HepG2 (cell line): ENCODE measurements around the gene ZNF865. TPM values are rescaled to one million over a fixed set of nuclear protein-coding genes. Genes with fewer than 3 reads are reported as not detected.
A peak's percentile ranks its signal among the peaks of the same experiment; 100 is the strongest.

Experiments
- ARID4A ChIP-seq: sonication (generic); formaldehyde crosslinking; IDR thresholded peaks from 2 replicates; pipeline ENCODE4 v1.5.0; 2020; ENCODE audit warnings: mild to moderate bottlenecking, missing genetic modification reagents, borderline replicate concordance
- FOXA3 ChIP-seq: IDR thresholded peaks from 2 replicates; pipeline ENCODE4 v1.6.1; 2016; ENCODE audit warnings: missing genetic modification reagents, missing compliant biosample characterization
- JARID2 ChIP-seq: sonication (generic); formaldehyde crosslinking; IDR thresholded peaks from 2 replicates; pipeline ENCODE4 v1.8.1; 2023; ENCODE audit warnings: missing genetic modification reagents, inconsistent platforms; ENCODE audit not compliant: insufficient replicate concordance
- JDP2 ChIP-seq: sonication (generic); formaldehyde crosslinking; IDR thresholded peaks from 2 replicates; pipeline ENCODE4 v1.8.1; 2022; ENCODE audit warnings: missing genetic modification reagents, borderline replicate concordance
- KDM5B ChIP-seq: sonication (generic); formaldehyde crosslinking; IDR thresholded peaks from 2 replicates; pipeline ENCODE4 v1.4.0; 2020; ENCODE audit warnings: missing genetic modification reagents, mild to moderate bottlenecking, borderline replicate concordance
- MAF1 ChIP-seq: sonication (generic); formaldehyde crosslinking; IDR thresholded peaks from 2 replicates; pipeline ENCODE4 v1.5.0; 2020; ENCODE audit warnings: missing genetic modification reagents, borderline replicate concordance
- SP5 ChIP-seq: IDR thresholded peaks from 2 replicates; pipeline ENCODE4 v1.6.1; 2016; ENCODE audit warnings: low read depth, borderline replicate concordance
- TOPORS ChIP-seq: sonication (generic); formaldehyde crosslinking; IDR thresholded peaks from 2 replicates; pipeline ENCODE4 v1.8.0; 2023; ENCODE audit warnings: mild to moderate bottlenecking, missing genetic modification reagents
- YEATS2 ChIP-seq: sonication (generic); formaldehyde crosslinking; IDR thresholded peaks from 2 replicates; pipeline ENCODE4 v1.4.0; 2020; ENCODE audit warnings: missing genetic modification reagents, borderline replicate concordance
- ZC3H13 ChIP-seq: sonication (generic); formaldehyde crosslinking; IDR thresholded peaks from 2 replicates; pipeline ENCODE4 v1.8.1; 2023; ENCODE audit warnings: mild to moderate bottlenecking, missing genetic modification reagents, moderate library complexity
- ZNF160 ChIP-seq: sonication (generic); formaldehyde crosslinking; IDR thresholded peaks from 2 replicates; pipeline ENCODE4 v1.8.0; 2022; ENCODE audit warnings: mild to moderate bottlenecking, inconsistent platforms, missing genetic modification reagents
- ZNF263 ChIP-seq: sonication (generic); formaldehyde crosslinking; IDR thresholded peaks from 2 replicates; pipeline ENCODE4 v1.4.0; 2020; ENCODE audit warnings: missing genetic modification reagents
- ZNF275 ChIP-seq: sonication (generic); formaldehyde crosslinking; IDR thresholded peaks from 2 replicates; pipeline ENCODE4 v1.8.0; 2022; ENCODE audit warnings: missing genetic modification reagents, mild to moderate bottlenecking, inconsistent platforms, borderline replicate concordance
- ZNF318 ChIP-seq: sonication (generic); formaldehyde crosslinking; IDR thresholded peaks from 2 replicates; pipeline ENCODE4 v1.4.0; 2020; ENCODE audit warnings: mild to moderate bottlenecking, missing genetic modification reagents
- ZNF567 ChIP-seq: sonication (generic); formaldehyde crosslinking; IDR thresholded peaks from 2 replicates; pipeline ENCODE4 v1.8.1; 2023; ENCODE audit warnings: mild to moderate bottlenecking, missing genetic modification reagents, borderline replicate concordance
- ZNF670 ChIP-seq: sonication (generic); formaldehyde crosslinking; IDR thresholded peaks from 2 replicates; pipeline ENCODE4 v1.8.0; 2022; ENCODE audit warnings: mild to moderate bottlenecking, missing genetic modification reagents, borderline replicate concordance
- polyA plus RNA-seq, 8 experiments: library from polyadenylated mRNA; depleted of rRNA in 3 of 8; stranded (reverse) in 7 of 8; unstranded in 1 of 8; fragments of >200 nt; fragmentation: Illumina TruSeq in 4 of 8; extraction: Trizol in 4 of 8; gene quantifications; 2 replicates each; pipeline versions ENCODE4 v1.2.1 to v1.2.3, GENCODE V29; 2011 to 2016; ENCODE audit warnings: low read depth in 4 of 8, missing spikeins in 1 of 8, mixed read lengths in 1 of 8; ENCODE audit not compliant: insufficient read depth in 1 of 8
- total RNA-seq, 5 experiments: library from RNA; depleted of rRNA; stranded (reverse); fragments of >200 nt; fragmentation: Illumina TruSeq; extraction: Trizol; gene quantifications; 2 replicates each; pipeline ENCODE4 v1.2.3, GENCODE V29; 2016; ENCODE audit warnings: low read depth in 1 of 5

ZNF865 gene
- total and polyA plus RNA-seq, 2 of the 13 experiments (the other 11 are each of a cell fraction or from before 2014, with no cell fraction given), result 0.93 to 1.0 TPM

- TF ChIP-seq ARID4A (CRISPR knock-in tag), result 0 out of 2 replicates have a peak, but pooled peaks have one; percentile 36
- TF ChIP-seq JARID2 (CRISPR knock-in tag), result no peak
- no peak for TF ChIP-seq JDP2 (CRISPR knock-in tag)
- TF ChIP-seq ZNF318, result no peak
- TF ChIP-seq ZNF670 (CRISPR knock-in tag), result no peak; the same call in none of the 2 replicates
- no peak for TF ChIP-seq ZNF567 (CRISPR knock-in tag)
- no peak for TF ChIP-seq TOPORS (CRISPR knock-in tag)
- TF ChIP-seq ZNF263 (CRISPR knock-in tag), result peak; percentile 24; the same call in 1 of the 2 replicates
- TF ChIP-seq ZNF275 (CRISPR knock-in tag), result peak; percentile 4; the same call in 1 of the 2 replicates
- peak; percentile 32; the same call in 1 of the 2 replicates for TF ChIP-seq KDM5B (CRISPR knock-in tag)
- peak; percentile 79 for TF ChIP-seq SP5 (CRISPR knock-in tag)
- peak; percentile 14; the same call in 1 of the 2 replicates for TF ChIP-seq FOXA3 (CRISPR knock-in tag)
- TF ChIP-seq MAF1 (CRISPR knock-in tag), result no peak
- TF ChIP-seq ZC3H13 (CRISPR knock-in tag), result no peak; the same call in 1 of the 2 replicates
- TF ChIP-seq YEATS2 (CRISPR knock-in tag), result no peak; the same call in none of the 2 replicates
- TF ChIP-seq ZNF160 (CRISPR knock-in tag), result no peak
These were observed 6.0 kb upstream of the ZNF865 start, which contains the start of gene FIZ1 (continued) for GRCh38 chr19:55599468-55599841.
